GM21423 (cell line): ENCODE results near the gene ECD.

ENCODE experiments used
- ATAC-seq: cut with Tn5 transposase; IDR thresholded peaks from one replicate; pipeline ENCODE4 v1.9.1; 2021; ENCODE audit warnings: mild to moderate bottlenecking, moderate library complexity; ENCODE audit not compliant: unreplicated experiment

The ECD gene

DNA sequence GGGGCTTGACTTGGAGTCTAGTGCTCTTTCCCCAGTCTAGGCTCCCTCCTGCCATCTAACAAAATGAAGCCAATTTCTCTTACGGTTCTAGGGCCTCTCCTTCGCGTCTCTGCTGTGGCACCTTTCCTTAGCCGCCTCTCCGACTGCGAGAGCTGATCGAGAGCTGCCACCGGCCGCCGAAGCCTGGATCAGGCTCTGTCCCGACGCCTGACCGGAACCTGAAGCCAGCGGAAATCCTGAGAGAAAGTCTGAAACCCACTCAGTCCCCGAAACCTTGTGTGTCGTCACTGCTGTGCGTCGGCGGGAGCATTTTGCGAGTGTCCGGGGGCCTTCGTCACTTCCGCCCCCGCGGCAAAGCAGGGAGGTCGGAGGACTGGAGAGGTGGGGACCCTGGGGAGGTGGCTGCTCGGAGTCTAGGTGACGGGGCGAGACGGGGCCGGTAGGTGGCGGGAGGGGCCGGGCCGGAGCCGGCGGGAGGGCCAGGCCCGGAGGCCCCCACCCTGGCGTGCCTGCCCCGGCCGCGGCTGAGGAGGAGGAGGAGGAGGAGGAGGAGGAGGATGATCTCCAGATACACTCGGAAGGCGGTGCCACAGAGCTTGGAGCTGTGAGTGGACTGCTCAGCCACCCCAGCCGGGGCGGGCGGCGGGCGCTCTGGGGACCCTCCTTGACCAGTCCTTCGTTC lies at the start of gene ECD, which contains the start of gene FAM149B1:
ECD (minus strand) TSS at position 226 of the 682 bp plus-strand sequence. CDS start 4,071 bp downstream, outside the sequence.
FAM149B1 (plus strand) TSS at position 337 of the 682 bp plus-strand sequence; CDS start at position 558, 221 bp downstream.
- peak; percentile 89 for ATAC-seq

DNA sequence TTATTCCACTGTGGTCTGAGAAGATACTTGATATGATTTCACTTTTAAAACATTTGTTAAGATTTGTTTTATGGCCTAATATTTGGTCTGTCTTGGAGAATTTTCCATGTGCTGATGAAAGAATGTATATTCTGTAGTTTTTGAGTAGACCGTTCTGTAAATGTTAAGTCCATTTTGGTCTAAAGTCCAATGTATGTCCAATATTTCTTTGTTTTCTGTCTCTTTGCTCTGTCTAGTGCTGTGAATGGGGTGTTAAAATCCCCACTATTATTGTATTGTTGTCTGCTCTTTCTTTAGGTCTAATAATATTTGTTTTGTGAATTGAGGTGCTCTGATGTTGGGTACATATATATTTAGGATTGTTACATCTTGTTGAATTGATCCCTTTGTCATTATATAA lies 47.9 kb upstream of the ECD start:
- ATAC-seq = no peak

DNA sequence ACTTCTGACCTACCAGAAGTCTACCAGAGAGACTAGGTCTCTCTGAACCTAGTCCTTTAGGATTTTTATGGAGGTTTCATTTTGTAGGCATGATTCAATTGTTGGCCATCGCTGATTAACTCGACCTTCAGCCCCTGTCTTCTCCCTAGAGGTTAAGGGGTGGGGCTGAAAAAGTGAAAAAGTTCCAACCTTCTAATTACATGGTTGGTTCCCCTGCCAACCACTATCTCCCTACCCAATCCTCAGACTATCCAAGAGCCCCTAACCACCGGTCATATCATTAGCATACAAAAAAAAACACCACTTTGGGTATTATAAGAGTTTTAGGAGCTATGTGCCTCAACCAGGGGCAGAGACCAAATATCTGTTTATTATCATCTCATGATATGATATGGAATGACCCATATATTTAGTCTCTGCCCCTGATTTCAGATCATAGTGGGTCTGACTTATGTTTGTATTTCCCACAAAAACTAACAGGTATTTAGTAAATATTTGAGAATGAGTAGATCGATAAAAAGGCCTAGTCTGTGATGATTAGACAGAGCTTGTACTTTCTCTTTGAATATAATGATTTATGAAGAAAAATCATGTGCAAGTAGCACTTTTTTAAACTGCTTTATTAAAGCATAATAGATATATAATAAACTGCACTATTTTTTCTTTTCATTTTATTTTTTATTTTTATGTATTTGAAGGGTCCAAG lies 43.5 kb upstream of the ECD start:
- no peak for ATAC-seq

DNA sequence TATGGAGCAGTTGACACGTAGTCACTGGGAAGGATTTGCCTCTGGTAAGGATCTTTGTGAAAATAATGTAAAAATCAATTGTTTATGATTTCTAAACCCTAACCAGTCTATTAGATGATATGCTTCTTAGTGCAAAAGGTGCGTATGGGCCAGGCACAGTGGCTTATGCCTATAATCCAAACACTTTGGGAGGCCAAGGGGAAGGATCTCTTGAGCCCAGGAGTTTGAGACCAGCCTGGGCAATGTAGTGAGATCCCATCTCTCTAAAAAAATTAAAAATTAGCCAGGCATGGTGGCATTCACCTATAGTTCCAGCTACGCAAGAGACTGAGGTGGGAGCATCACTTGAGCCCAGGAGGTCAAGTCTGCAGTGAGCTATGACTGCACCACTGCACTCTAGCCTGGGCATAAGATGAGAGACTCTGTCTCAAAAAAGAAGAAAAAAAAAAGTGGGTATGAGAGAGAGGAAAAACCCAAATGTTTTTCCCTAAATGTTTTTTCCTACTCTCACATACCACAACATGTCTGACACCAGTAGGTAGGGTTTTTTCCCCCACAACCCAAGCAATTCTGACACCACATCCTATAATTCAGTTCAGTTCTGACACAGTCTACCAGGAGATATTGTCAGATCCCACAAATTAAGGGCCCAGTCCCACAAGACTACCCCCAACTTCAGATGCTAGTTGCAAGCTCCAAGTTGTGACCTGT lies 42.7 kb upstream of the ECD start:
- ATAC-seq = no peak

DNA sequence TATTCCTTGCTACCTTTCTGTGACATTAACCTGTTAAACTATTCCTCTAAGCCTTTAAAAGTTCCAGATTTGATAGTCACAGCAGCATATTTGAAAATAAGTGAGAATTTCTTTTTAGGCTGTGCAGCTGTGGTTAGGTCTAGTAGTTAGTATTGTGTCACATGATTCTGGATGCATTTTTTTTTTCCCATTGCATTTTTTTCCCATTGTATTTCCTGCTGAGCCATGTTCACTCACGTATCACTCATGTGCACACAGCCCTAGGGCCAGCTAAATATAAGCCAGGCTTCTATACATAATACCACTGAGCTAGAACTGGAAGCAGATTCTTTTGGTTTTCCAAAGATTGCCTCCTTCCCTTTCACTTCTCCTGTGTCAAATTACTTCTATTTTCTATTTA lies 41.9 kb upstream of the ECD start:
- no peak for ATAC-seq

DNA sequence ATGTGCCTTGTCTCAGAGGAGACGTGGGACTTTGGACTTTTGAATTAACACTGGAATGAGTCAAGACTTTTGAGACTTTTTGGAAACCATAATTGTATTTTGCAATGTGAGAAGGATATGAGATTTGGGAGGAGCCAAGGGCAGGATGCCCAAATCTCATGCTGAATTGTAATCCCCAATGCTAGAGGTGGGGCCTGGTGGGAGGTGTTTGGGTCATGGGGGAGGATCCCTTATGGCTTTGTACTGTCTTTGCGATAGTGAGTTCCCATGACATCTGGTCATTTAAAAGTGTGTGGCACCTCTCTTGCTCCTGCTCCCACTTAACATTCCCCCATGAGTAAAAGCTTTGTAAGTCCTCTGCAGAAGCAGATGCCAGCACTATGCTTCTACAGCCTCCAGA lies 40.1 kb upstream of the ECD start:
- ATAC-seq = no peak

DNA sequence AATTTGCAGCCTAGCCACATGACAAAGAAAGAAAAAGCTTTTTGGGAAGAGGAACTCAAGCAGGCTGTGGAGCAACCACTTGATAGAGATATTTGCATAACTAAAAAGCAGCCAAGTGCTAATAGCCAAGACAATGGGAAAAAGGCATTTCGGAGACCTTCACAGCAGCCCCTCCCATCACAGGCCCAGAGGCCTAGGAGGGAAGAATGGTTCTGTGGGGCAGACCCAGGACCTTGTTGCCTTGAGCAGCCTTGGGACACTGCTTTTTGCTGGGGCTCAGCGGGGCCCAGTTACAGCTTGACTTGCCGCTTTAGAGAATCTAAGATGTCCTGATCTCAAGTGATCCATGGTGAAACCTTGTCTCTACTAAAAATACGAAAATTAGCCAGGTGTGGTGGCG lies 38.6 kb upstream of the ECD start:
- no peak for ATAC-seq

DNA sequence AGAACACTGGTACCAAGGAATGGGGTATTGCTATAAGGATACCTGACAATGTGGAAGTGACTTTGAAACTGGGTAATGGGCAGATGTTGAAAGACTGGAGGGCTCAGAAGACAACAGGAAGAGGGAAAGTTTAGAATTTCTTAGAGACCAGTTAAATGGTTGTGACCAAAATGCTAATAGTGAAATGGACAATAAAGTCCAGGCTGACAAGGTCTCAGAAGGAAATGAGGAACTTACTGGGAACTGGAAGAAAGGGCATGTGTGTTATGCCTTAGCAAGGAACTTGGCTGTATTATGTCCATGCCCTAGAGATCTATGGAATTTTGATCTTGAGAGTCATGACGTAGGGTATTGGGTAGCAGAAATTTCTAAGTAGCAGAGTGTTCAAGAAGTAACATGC lies 38.1 kb upstream of the ECD start:
- ATAC-seq = no peak

DNA sequence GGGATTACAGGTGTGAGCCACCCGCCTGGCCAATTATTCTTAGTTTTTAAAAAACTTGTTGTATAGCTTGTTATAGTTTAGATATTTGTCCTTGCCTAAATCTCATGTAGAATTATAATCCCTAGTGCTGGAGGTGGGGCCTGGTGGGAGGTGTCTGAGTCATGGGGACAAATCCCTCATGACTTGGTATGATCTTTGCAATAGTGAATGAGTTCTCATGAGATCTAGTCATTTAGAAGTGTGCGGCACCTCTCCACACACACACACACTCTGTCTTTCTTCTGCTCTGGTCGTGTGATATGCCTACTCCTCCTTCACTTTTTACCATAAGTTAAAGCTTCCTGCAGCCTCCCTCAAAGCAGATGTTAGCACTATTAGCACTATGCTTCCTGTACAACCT lies 37.3 kb upstream of the ECD start:
- no peak for ATAC-seq

GRCh38 chr10:73190188-73190587 lies 22.4 kb upstream of the ECD start:
- no peak for ATAC-seq

DNA sequence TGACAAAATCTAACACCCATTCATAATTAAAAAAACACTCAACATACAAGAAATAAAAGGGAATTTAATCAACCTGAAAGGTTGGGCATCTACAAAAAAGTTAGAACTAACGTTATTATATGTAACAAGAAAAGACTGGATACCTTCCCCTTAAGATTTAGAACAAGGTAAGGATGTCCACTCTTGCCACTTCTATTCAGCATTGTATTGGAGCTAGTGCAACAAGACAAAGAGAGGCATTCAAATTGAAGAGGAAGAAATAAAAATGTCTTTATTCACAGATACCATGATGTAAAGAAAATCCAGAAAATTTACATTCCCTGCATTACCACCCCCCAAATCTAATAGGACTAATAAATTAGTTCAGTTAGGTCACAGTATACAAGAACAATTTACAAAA lies 18.5 kb upstream of the ECD start:
- no peak for ATAC-seq

GRCh38 chr10:73183667-73184281 lies 16.0 kb upstream of the ECD start:
- no peak for ATAC-seq

DNA sequence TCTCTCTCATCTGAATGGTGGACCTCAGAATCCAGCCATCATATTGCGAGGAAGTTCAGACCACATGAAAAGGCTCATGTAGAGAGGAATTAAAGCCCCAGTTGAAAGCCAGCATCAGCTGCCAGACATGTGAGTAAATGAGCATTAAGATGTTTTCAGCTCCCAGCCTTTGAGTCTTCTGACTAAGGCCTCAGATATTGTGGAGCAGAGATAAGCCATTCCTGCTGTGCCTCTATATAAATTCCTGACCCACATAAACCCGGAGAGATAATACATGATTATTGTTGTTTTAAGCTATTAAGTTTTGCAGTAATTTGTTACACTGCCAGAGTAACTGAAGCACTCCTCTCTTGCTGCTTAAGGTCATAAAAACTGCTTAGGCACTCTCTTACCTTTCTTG lies 14.8 kb upstream of the ECD start:
- ATAC-seq = no peak

- no peak for ATAC-seq
These were observed 6.5 kb upstream of the ECD start for GRCh38 chr10:73174148-73174925.

GRCh38 chr10:73172867-73173266 lies 5.1 kb upstream of the ECD start:
- ATAC-seq = no peak

GRCh38 chr10:73169320-73169719 lies 1.5 kb upstream of the ECD start:
- ATAC-seq = no peak

- no peak for ATAC-seq
These were observed 626 bp upstream of the ECD start for GRCh38 chr10:73168465-73168803.

DNA sequence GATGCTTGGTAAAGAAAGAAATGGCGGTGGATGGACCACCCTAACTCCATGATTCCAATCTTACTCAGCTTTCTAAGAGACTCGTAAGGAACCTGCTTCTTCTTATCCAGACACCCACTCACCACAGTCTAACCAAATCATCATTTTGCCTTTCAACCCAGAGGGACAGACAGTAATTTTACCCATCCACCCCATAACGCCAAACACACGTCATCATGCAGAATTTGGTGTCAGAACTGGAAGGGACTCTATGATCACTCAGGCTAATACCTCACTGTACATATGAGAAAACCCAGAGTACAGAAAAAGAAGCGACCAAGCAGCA lies 388 bp downstream of the ECD start:
- ATAC-seq = peak; percentile 1

GRCh38 chr10:73166972-73167371 lies 836 bp downstream of the ECD start:
- no peak for ATAC-seq

- no peak for ATAC-seq
These were observed 4.7 kb downstream of the ECD start for GRCh38 chr10:73163096-73163495.

DNA sequence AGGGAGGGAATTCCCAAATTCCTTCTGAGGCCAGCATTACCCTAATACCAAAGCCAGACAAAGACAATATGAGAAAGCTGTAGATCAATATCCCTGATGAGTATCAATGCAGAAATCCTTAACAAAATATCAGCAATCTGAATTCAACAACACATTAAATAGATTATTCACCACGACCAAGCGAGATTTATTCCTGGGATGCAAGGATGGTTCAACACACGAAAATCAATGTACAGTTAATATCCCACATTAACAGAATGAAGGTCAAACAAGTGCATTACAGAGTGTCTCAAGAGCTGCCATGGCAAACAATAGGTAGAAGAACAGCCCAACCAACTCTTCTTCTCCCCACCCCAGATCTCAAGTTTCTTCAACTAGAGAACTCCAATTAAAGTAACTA lies 6.1 kb downstream of the ECD start:
- no peak for ATAC-seq
